Heart left ventricle (tissue), 13 donors: ENCODE data around the gene ZSCAN20.

Experiments
- CTCF ChIP-seq, 12 donors: fragments of 200-600 bp; sonication (generic) in 4 of 12; IDR thresholded peaks; one replicate each; pipeline versions ENCODE4 v1.5.0 to v1.8.0; 2018 to 2022; ENCODE audit warnings: antibody characterized with exemption in 12 of 12, mild to moderate bottlenecking in 5 of 12
- POLR2A ChIP-seq, 2 donors: fragments of 450-650 bp; IDR thresholded peaks; one replicate each; pipeline ENCODE4 v1.6.1; 2017; ENCODE audit warnings: antibody characterized with exemption in 2 of 2, mild to moderate bottlenecking in 2 of 2, moderate library complexity in 2 of 2
- donor health status: ischemic (EF 13 %, LVEDD 7.1; RV severe dilation, severe dysfunction).
- donor health status: DM: no; HTN: yes; CAD: no.
- donor health status: DM: no; HTN: no; CAD: no.
- donor health status: ischemic (EF 25% LVEDD 6.9; RV normal size, moderate dysfunction).
- donor health status: ischemic (EF 25% LVEDD 5.7; RV mildly dilated, moderate dysfunction).
- donor health status: ischemic (EF 35%, LVEDD 5.7; RV mildly dilated, moderate dysfunction).
- donor health status: nonischemic (EF 11% LVEDD 7.7; RV severe dilation, severe dysfunction).
- donor health status: DM: yes; HTN: yes; CAD: no.
- donor health status: PGD.
- donor health status: ischemic (EF 29% LVEDD 5.4; RV normal size, mild dysfunction).
- donor health status: nonischemic (EF 23%, LVEDD 6.1; RV moderate dilation, normal function).

GRCh38 chr1:33428661-33429060 is 43.8 kb upstream of the ZSCAN20 start:
- TF ChIP-seq CTCF (IDR thresholded peaks at IDR 0.05) (no peak), POLR2A (IDR thresholded peaks at IDR 0.05) (no peak)
